Right lobe of liver (tissue), 6 donors: Measurements from ENCODE around the gene TBXAS1. TPM values are rescaled to one million over a fixed set of nuclear protein-coding genes. Genes with fewer than 3 reads are reported as not detected.

Experiments used
- ATAC-seq, 4 donors: fragments of 200-7000 bp; cut with Tn5 transposase; one replicate each; pipeline ENCODE4 v1.9.1; 2020; ENCODE audit warnings: mild to moderate bottlenecking in 4 of 4, moderate library complexity in 4 of 4
- DNase-seq, 3 donors: peaks; one replicate each; pipeline ENCODE4 v3.0.0-alpha.2; 2020
- H3K27ac ChIP-seq, 3 donors: fragments of 200-600 bp; one replicate each; pipeline ENCODE4 v1.8.0; 2022
- H3K27me3 ChIP-seq, 2 donors: fragments of 200-600 bp; one replicate each; pipeline ENCODE4 v1.8.0; 2022
- H3K36me3 ChIP-seq, 4 donors: fragments of 200-600 bp; sonication (generic) in 1 of 4; one replicate each; pipeline versions ENCODE4 v1.5.1 to v1.8.0; 2017 to 2022; ENCODE audit warnings: control low read depth in 1 of 4
- H3K4me1 ChIP-seq, 4 donors: fragments of 200-600 bp; sonication (generic) in 1 of 4; one replicate each; pipeline versions ENCODE4 v1.5.1 to v1.8.0; 2017 to 2022; ENCODE audit warnings: control low read depth in 1 of 4
- H3K4me3 ChIP-seq, 3 donors: fragments of 200-600 bp; one replicate each; pipeline ENCODE4 v1.8.0; 2022
- H3K9me3 ChIP-seq, 4 donors: fragments of 200-600 bp; sonication (generic) in 1 of 4; one replicate each; pipeline versions ENCODE4 v1.5.1 to v1.8.0; 2017 to 2022; ENCODE audit warnings: control low read depth in 1 of 4
- POLR2A ChIP-seq: fragments of 450-650 bp; IDR thresholded peaks from one replicate; pipeline ENCODE4 v1.6.1; 2017; ENCODE audit warnings: antibody characterized with exemption, mild to moderate bottlenecking
- WGBS: methylation state at CpG from one replicate; pipeline ENCODE4 v1.1.6; 2018; ENCODE audit warnings: low coverage, low lambda C conversion rate; ENCODE audit not compliant: insufficient coverage; ENCODE audit errors: missing lambda C conversion rate; 5-methylcytosine and 5-hydroxymethylcytosine counted together
- intact Hi-C, 2 donors: fragments of 100-400 bp; cut with DNase I; formaldehyde crosslinking; loops; one replicate each; pipeline versions ENCODE4 v1.11.2 to v1.14.1; 2022
- total RNA-seq, 6 experiments: library from RNA; depleted of rRNA in 2 of 6; stranded (reverse); fragments of >200 nt in 2 of 6; fragmentation: NEBNext Ultra II Directional in 3 of 6; extraction: Animal tissue kit (Norgen Biotek cat#: 25700) in 3 of 6; gene quantifications; one replicate each; pipeline versions ENCODE4 v1.1.0 to v1.2.4, GENCODE V29; 2016 to 2023
- TF ChIP-seq, protein P1 (sequence below), 4 donors: fragments of 200-600 bp in 3 of 4; fragments of 450-650 bp in 1 of 4; IDR thresholded peaks; one replicate each; pipeline versions ENCODE4 v1.5.1 to v1.8.0; 2016 to 2022; ENCODE audit warnings: antibody characterized with exemption in 4 of 4, mild to moderate bottlenecking in 2 of 4
- donor health status: DM: no; HTN: yes; CAD: no.
- donor health status: DM: no; HTN: no; CAD: no.
- donor health status: DM: no; HTN: no; CAD: no.
- donor health status: DM: no; HTN: yes; CAD: no.
- donor health status: DM: no; HTN: yes; CAD: no.

Gene TBXAS1
- total RNA-seq, 6 experiments from 2014 or later: 7.6 to 15.6 (median 12.2) TPM

DNA sequence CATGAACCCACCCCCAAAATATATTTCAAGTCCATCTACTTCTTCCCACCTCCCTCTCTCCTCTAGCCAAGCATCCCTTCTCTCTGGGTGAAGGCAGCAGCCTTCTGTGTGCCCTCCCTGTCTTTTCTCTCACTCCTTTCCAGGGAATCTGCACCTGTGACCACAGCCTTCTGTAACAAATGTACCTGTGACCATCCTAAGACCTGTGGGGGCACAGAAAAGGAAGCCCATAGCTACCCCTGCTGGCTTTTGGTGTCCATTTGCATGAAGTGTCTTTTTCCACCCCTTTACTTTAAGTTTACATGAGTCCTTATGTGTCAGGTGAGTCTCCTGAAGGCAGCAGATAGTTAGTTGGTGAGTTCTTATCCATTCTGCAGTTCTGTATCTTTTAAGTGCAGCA lies 2.0 kb upstream of the TBXAS1 start:
- TF ChIP-seq, protein P1, sequence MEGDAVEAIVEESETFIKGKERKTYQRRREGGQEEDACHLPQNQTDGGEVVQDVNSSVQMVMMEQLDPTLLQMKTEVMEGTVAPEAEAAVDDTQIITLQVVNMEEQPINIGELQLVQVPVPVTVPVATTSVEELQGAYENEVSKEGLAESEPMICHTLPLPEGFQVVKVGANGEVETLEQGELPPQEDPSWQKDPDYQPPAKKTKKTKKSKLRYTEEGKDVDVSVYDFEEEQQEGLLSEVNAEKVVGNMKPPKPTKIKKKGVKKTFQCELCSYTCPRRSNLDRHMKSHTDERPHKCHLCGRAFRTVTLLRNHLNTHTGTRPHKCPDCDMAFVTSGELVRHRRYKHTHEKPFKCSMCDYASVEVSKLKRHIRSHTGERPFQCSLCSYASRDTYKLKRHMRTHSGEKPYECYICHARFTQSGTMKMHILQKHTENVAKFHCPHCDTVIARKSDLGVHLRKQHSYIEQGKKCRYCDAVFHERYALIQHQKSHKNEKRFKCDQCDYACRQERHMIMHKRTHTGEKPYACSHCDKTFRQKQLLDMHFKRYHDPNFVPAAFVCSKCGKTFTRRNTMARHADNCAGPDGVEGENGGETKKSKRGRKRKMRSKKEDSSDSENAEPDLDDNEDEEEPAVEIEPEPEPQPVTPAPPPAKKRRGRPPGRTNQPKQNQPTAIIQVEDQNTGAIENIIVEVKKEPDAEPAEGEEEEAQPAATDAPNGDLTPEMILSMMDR (IDR thresholded peaks at IDR 0.05): peak in 2 of 4 donors; percentile 17 to 19
- TF ChIP-seq POLR2A: no peak
- Histone ChIP-seq H3K36me3 (no peaks in the 10 kb centered on the region), H3K27ac (no peak overlapping the region), H3K4me3 (no peak overlapping the region), H3K9me3 (no peaks in the 10 kb centered on the region), H3K27me3 (no peaks in the 10 kb centered on the region), H3K4me1 (no peaks in the 10 kb centered on the region)
- DNase-seq (no peak), ATAC-seq (peak in 2 of 4 donors; percentile 23 to 47)
- intact Hi-C loops: no loop called here

DNA sequence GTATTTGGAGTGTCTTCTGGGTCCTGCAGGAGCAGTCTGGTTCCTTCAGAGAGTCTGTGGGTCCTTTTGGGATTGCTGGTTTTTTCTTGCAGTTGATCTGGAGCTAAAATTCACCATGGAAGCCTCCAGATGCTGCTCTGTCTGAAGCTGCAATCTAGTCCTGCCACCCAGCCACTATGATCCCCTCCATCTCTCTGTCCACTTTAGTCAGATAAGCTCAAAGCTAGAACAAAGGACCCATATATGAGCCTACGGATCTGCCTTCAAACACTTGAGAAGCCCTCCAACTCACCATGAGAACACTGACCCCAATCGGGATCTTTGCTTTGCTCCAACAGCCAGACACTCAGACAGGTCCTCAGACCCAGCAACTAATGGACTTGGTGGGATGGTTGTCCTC lies 618 bp upstream of the TBXAS1 start:
- intact Hi-C loops: no loop called here
- ATAC-seq: no peak
- Histone ChIP-seq H3K9me3 (no peaks in the 10 kb centered on the region), H3K36me3 (no peaks in the 10 kb centered on the region), H3K4me3 (no peak overlapping the region), H3K27ac (no peak overlapping the region), H3K27me3 (no peaks in the 10 kb centered on the region), H3K4me1 (no peaks in the 10 kb centered on the region)
- 75% methylated on average over 1 of the region's 2 CpGs for WGBS
- no peak for TF ChIP-seq POLR2A
- TF ChIP-seq, protein P1 (IDR thresholded peaks at IDR 0.05): no peak
- no peak for DNase-seq

DNA sequence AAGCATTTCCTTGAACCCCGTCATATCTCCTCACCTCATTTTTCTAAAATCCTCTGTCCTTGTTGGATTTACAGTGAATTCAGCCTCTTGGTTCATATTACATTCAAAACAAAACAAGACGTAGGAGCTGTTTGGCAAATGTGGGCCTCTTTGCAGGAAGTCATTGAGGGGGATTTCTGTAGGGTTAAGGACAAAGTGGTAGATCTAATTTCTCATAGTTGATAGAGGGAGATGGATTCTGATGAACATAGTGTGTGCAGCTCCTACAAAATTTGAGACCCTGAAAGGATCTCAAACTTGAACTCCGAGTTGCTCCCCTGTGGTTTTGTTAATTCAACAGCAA lies 682 bp downstream of the TBXAS1 start:
- DNase-seq (no peak), ATAC-seq (peak in 2 of 4 donors; percentile 22)
- H3K4me1 ChIP-seq: no peaks in the 10 kb centered on the region
- no peaks in the 10 kb centered on the region for H3K9me3 ChIP-seq
- TF ChIP-seq, protein P1 (IDR thresholded peaks at IDR 0.05): no peak
- no peak for TF ChIP-seq POLR2A
- peak overlapping the region in 2 of 3 donors; percentile 4 to 36 for H3K4me3 ChIP-seq
- peak overlapping the region in 2 of 3 donors; percentile 21 to 40 for H3K27ac ChIP-seq
- H3K27me3 ChIP-seq: no peaks in the 10 kb centered on the region
- H3K36me3 ChIP-seq: no peaks in the 10 kb centered on the region
- 53% methylated on average over 3 of the region's 3 CpGs for WGBS
- intact Hi-C loops: no loop called here

DNA sequence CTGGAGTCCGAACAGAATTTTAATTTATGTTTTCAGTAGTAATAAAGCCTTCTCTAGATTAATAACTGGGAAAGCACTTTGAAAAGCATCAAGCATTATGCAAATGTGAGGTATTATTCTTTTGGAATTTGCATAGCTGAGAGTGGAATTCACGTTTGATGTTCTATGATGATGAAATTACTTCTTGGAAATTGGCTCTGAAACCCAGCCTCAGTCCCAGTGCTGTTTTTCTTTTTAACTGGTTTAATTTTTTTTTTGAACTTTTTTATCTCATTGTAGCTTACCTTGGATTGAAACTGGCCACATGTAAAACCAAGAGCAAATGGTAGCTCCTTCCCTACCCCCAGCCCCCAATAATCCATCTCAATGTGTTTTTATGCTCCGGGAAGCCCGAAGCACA lies 1.2 kb downstream of the TBXAS1 start:
- no peaks in the 10 kb centered on the region for H3K27me3 ChIP-seq
- no peaks in the 10 kb centered on the region for H3K9me3 ChIP-seq
- TF ChIP-seq, protein P1 (IDR thresholded peaks at IDR 0.05): no peak
- TF ChIP-seq POLR2A: no peak
- H3K4me1 ChIP-seq: no peaks in the 10 kb centered on the region
- WGBS: 61% methylated on average over 4 of the region's 4 CpGs
- H3K36me3 ChIP-seq: no peaks in the 10 kb centered on the region
- peak overlapping the region in 2 of 3 donors; percentile 13 to 21 for H3K27ac ChIP-seq
- ATAC-seq (peak in 1 of 4 donors; percentile 24), DNase-seq (no peak)
- intact Hi-C loops: no loop called here
- H3K4me3 ChIP-seq: peak overlapping the region in 2 of 3 donors; percentile 3 to 36
